ENCODE data around the gene FA2H. TPM values are rescaled to one million over a fixed set of nuclear protein-coding genes. Genes with fewer than 3 reads are reported as not detected.
"Not testable (repeated sequence)": the region's sequence is repeated elsewhere in the genome, so short reads cannot be mapped to it uniquely, and the experiment has no call there.

Gene FA2H
- polyA plus RNA-seq, 3 donors: 2.6 to 3.7 (median 2.9) TPM

DNA sequence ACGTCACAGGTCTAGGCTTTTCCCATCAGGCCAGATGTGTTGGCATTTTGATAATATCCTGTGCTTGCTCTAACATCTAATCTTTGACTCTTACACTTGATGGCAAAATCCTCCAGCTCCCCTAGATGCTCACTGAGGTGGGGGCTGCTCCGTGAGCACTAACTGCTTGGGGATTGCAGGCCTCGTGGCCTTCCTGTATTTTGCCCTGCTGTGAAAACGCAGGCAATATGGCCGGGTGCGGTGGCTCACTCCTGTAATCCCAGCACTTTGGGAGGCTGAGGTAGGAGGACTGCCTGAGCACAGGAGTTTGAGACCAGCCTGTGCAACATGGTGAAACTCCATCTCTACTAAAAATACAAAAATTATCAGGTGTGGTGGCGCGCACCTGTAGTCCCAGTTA is 64.2 kb downstream of the FA2H start:
- no peak for DNase-seq (ENCODE audit: extremely low read depth in 1 of 11, low read depth in 9 of 11, low spot score in 4 of 11)

DNA sequence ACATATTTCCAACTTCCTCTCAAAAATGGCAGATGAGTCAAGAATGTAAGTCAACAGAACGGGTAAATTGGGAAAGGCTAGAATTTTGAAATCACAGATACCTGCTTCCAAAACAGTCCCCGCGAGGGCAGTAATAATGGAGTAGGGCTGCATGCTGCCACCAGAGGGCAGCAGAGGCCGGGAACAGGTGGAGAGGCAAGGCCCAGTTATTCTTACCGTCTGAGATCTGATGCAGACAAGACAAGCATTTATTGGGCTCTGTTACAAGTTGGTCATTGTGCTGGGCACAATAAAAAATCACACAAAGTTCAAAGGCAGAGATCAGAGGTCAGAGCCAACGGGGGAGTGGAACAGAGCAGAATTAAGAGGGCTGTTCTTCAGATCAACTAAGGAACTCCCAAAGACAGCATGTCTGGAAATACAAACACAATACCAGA is 65.2 kb downstream of the FA2H start:
- peak; percentile 43 to 75 (median 58) for DNase-seq (ENCODE audit: extremely low read depth in 1 of 11, low read depth in 9 of 11, low spot score in 4 of 11)

DNA sequence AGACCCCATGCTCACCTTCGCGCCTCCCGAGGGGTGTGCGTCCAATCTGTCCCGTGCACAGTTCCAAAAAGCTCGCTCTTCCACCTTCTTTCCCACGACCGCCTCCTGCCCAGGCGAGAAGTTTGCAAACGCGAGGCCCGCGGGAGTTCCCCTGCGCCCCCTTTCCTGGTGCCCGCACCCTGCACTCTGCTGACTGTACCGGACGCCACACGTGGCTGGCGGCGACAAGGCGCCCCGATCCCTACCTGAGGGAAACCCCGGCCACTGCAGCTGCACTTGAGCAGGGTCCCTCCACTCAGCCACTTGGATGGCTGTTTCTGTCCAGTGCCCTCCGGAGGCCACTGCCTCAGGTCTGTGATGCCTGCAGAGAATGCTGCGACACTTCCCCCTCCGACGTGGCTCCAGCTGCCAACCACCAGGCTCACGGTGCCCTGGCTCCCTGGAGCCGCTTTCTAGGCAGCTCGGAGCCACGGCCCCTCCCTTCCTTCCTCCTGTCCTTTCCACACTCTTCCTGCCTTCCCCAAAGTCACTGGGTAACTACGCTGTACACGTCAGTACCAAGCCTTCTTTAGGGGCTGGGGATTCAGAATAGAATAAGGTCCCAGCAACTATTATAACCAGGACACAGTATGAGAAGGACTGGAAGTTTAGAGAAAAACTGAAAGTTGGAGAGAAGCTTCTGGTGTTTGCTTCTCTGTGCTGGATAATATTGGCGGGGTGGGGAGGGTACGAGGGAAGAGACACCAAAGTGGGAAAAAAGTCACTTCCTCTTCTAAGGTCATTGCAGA is 74.0 kb downstream of the FA2H start, which contains the start of gene MLKL:
TSS of gene MLKL (minus strand) at position 425 of the 788 bp plus-strand sequence. CDS start 5,105 bp downstream, outside the sequence.
- peak in 2 of 11 donors; percentile 27 to 29 for DNase-seq (ENCODE audit: extremely low read depth in 1 of 11, low read depth in 9 of 11, low spot score in 4 of 11)

DNA sequence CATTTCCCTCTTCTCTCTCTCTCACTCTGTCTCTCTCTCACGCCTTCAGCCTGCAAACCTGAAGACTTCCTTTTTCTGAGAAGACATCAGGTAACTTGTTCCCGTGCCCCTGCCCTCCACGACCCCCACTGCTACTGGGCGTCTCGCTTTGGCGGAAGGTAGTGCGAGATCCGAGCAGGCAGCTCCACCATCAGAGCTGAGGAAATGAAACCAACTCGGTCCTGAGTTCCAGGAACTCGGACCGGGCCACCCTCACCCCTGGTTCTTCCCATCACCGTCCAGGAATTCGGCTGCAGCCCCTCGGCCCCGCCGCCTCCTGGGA is 74.5 kb downstream of the FA2H start:
- no peak for DNase-seq (ENCODE audit: extremely low read depth in 1 of 11, low read depth in 9 of 11, low spot score in 4 of 11)

DNA sequence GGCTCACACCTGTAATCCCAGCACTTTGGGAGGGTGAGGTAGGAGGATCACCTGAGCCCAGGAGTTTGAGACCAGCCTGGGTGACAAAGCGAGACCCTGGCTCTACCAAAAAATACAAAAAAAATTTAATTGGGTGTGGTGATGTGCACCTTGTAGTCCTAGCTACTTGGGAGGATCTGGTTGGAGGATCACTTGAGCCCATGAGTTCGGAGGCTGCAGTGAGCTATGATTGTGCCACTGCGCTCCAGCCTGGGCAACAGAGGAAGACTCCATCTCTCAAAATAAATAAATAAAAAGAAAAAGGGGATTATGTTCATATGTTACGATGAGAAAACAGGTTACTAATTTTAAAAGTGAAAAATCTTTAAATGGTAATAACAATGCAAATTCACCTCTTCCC is 75.0 kb downstream of the FA2H start:
- DNase-seq (ENCODE audit: extremely low read depth in 1 of 11, low read depth in 9 of 11, low spot score in 4 of 11): no peak

DNA sequence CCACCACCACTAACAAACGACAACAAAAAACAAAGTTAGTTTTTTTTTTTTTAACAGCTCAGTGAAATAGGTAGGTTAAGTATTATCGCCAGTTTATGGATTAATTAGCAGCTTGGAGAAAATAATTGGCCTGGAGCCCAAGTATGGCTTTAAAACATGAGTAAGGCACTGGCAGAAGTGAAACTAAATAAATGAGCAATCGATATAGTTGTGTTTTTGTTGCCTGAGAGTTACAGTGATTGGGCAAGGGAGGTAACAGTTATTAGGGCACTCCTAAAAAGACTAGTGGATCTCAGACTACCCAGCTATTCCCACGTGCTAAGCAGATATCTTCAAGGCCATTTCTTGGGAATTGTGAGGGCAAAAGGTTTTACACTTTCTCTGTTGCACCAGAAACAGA is 76.4 kb downstream of the FA2H start:
- no peak for DNase-seq (ENCODE audit: extremely low read depth in 1 of 11, low read depth in 9 of 11, low spot score in 4 of 11)

GRCh38 chr16:74695450-74696422 is 78.9 kb downstream of the FA2H start:
- peak; percentile 42 to 78 (median 61) for DNase-seq (ENCODE audit: extremely low read depth in 1 of 11, low read depth in 9 of 11, low spot score in 4 of 11)

GRCh38 chr16:74691093-74691855 is 83.3 kb downstream of the FA2H start:
- DNase-seq (ENCODE audit: extremely low read depth in 1 of 11, low read depth in 9 of 11, low spot score in 4 of 11): no peak

GRCh38 chr16:74682556-74682955 is 92.1 kb downstream of the FA2H start:
- DNase-seq (ENCODE audit: extremely low read depth in 1 of 11, low read depth in 9 of 11, low spot score in 4 of 11): no peak

DNA sequence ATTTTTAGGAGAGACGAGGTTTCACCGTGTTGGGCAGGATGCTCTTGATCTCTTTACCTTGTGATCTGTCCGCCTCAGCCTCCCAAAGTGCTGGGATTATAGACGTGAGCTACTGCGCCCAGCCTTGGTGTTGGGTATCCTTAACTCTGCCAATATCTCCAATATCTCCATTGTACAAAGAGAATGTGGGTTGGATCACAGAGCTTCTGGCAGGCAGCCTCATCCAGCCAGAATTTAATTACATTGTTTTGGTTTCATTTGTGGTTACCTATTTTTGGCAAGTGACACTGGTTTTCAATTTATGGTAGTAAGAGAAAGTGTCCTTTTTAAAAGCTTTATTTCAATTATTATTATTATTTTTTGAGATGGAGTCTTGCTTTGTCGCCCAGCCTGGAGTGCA is 93.9 kb downstream of the FA2H start:
- no peak for DNase-seq (ENCODE audit: extremely low read depth in 1 of 11, low read depth in 9 of 11, low spot score in 4 of 11)

GRCh38 chr16:74679983-74680382 is 94.6 kb downstream of the FA2H start:
- no peak for DNase-seq (ENCODE audit: extremely low read depth in 1 of 11, low read depth in 9 of 11, low spot score in 4 of 11)

- DNase-seq (ENCODE audit: extremely low read depth in 1 of 11, low read depth in 9 of 11, low spot score in 4 of 11): no peak
Measured at GRCh38 chr16:74677868-74678267, 96.8 kb downstream of the FA2H start.

DNA sequence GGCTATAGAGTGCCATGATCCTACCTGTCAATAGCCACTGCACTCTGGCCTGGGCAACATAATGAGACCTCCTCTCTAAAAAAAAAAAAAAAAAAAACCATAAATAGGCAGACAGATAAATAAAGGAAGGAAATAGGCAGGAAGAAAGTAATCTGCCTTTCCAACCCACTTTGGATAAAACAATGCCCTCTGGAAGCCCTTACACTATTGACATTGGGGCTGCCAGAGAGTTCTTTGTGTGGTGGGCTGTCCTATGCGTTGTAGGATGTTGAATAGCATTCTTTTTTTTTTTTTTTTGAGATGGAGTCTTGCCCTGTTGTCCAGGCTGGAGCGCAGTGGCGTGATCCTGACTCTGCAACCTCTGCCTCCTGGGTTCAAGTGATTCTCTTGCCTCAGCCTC is 100.7 kb downstream of the FA2H start:
- DNase-seq (ENCODE audit: extremely low read depth in 1 of 11, low read depth in 9 of 11, low spot score in 4 of 11): no peak

- DNase-seq (ENCODE audit: extremely low read depth in 1 of 11, low read depth in 9 of 11, low spot score in 4 of 11): not testable (repeated sequence)
Measured at GRCh38 chr16:74668877-74669276, 105.7 kb downstream of the FA2H start.

DNA sequence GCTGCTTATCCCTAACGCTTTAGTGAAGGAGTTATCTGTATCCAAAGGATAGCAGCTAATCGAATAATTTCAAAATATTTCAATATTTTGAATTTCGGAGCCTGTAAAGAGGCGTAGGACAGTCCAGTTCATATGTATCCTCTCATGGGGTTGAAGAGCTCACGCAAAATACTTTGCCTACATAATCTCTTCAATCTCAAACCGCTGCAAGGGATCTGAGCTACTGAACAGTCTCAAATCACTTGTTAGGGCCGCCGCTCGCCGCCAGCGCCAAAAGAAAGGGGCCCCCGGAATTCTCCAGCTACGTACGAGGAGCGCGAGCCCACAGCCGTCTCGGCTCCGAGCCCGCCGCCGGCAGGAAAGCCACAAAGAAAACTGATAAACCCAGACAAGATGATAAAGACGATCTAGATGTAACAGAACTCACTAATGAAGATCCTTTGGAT is 107.3 kb downstream of the FA2H start:
- DNase-seq (ENCODE audit: extremely low read depth in 1 of 11, low read depth in 9 of 11, low spot score in 4 of 11): peak in 8 of 11 donors; percentile 10 to 37 (median 16)

- DNase-seq (ENCODE audit: extremely low read depth in 1 of 11, low read depth in 9 of 11, low spot score in 4 of 11): peak; percentile 92 to 98 (median 96)
Measured at GRCh38 chr16:74666425-74667254, 108.0 kb downstream of the FA2H start, which contains the start of gene RFWD3. TSS of gene RFWD3 (minus strand) at chr16:74666877. CDS start at chr16:74661449, 5,428 bp downstream.

- DNase-seq (ENCODE audit: extremely low read depth in 1 of 11, low read depth in 9 of 11, low spot score in 4 of 11): no peak
Measured at GRCh38 chr16:74666010-74666421, 108.6 kb downstream of the FA2H start.
